Stimulated activated CD4-positive, alpha-beta T cell treated with anti-CD3 and anti-CD28 coated beads, Interleukin-1b, Interleukin-23, amount 100 ng/mL, for 1 hour (primary cell): ENCODE results near the gene ENDOV.
"Not testable (repeated sequence)": the region's sequence is repeated elsewhere in the genome, so short reads cannot be mapped to it uniquely, and the experiment has no call there.

ENCODE experiments used
- DNase-seq, 2 donors: peaks; one replicate each; pipeline ENCODE4 v3.0.0-alpha.2; 2020; ENCODE audit warnings: low read depth in 2 of 2

The ENDOV gene

GRCh38 chr17:80388601-80389000, 26.4 kb upstream of the ENDOV start:
- no peak for DNase-seq

DNA sequence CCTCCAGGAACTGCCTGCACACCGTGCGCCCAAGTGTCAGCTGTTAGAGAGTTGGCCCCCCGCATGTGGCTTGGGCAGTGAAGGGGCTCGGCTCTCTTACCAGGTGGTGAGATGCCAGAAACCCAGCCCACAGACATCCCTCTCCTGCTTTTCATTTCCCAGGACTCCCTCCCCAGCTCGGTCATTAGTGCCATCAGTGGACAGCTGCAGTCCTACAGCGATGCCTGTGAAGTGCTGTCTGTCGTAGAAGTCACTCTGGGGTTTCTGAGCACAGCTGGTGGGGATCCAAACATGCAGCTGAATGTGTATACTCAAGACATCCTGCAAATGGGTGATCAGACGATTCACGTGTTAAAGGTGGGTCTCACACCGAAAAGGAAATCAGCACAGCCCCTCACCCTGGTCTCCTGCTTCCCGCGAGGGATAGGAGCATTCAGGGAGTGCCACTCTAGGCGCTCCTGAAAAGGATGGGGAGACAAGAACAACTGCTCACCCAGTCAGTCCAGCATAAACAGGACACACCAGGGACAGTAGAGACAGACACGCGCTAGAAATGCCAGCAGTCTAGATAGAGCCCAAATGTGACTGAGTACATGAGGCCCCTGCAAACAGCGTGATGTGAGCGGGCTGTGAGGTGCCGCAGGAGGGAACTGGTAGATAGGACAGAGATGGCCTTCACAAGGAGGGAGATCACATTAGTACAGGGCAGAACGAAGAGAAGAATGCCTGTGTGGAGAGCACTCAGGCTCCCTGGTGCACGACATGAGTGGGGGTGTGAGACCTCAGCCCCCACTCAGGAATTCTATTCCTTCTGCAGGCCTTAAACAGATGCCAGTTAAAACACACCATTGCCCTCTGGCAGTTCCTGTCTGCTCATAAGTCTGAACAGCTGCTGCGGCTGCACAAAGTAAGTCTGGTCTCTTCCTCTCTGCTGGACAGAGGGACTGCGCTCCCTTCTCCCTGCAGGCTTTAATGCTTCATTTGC, 25.7 kb upstream of the ENDOV start:
- no peak for DNase-seq

- DNase-seq, result no peak
Measured at GRCh38 chr17:80393241-80393890, 21.6 kb upstream of the ENDOV start.

- no peak for DNase-seq
Measured at GRCh38 chr17:80393961-80394360, 21.0 kb upstream of the ENDOV start.

GRCh38 chr17:80394629-80395216, 20.2 kb upstream of the ENDOV start:
- no peak for DNase-seq

GRCh38 chr17:80395402-80396151, 19.4 kb upstream of the ENDOV start:
- no peak for DNase-seq

DNA sequence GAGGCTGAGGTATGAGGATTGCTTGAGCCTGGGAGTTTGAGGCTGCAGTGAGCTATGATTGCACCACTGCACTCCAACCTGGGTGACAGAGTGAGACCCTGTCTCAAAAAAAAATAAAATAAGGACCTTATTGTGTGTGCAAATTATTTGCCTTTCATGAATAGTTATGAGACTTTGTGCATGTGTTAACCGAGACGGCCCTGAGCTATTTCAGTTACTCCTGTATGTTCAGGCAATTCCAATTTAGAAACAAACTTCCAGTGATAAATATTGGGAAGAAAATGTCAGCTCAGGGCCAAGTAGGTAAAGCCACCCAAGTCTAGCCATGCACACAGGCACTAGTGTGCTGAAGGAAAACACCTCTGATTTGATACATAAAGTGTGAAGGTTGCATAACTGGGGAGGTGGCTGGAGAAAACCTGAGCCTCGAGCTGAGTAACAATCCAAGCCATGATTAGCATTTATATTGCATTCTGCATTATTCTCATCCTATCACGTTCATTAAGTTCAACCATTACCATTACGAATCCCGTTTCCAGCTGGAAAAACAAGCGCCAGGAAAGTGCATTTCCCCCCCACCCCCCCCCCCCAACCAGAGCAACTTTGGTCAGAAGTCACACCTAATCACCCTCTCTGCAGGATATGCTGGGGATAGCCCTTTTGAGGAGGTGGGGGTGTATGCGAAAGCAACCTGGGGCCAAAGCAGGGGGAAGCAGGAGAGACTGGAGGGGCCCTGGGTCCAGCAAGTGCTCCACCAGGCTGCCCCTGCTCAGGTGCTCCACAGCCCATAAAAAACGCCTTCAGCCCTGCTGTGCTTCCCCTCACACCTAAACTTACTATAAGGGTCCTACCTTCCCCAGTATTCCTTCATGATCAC, 18.6 kb upstream of the ENDOV start:
- DNase-seq, result no peak

DNA sequence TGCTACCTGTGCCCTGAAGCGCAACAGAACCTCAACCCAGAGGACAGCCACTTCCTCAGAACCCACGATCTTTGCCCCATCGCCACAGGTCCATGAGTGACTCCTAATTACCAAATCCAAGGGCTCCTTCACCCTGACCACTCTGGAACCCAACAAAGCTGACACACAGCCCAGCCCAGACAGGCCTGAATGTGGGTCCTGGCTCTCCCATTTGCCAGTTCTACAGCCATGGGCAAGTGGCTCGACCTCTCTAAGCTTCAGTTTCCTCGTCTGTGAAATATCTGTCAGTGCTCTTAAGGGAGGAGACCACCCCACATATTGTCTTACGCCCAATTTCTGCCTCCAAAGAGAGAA, 18.0 kb upstream of the ENDOV start:
- DNase-seq, result no peak

GRCh38 chr17:80397686-80398085, 17.3 kb upstream of the ENDOV start:
- no peak for DNase-seq

DNA sequence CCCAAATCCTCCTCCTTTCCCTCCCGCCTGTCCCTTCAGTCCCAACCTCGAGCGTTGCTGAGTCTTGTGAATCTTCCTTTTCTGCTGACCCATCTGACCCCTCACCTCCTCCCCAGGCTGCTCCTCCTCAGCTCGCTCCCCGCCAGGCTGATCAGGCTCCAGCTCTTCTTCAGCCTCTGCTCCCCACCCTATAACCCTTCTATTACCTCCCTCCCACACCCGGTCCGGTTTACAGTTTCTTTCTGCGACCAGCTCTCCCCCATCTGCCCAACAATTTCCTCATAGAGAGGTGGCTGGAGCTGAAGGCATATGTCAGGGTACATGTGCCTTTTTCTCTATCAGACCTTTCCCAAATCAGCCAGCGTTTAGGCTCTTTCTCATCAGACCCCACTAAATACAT, 13.9 kb upstream of the ENDOV start:
- not testable (repeated sequence) for DNase-seq

DNA sequence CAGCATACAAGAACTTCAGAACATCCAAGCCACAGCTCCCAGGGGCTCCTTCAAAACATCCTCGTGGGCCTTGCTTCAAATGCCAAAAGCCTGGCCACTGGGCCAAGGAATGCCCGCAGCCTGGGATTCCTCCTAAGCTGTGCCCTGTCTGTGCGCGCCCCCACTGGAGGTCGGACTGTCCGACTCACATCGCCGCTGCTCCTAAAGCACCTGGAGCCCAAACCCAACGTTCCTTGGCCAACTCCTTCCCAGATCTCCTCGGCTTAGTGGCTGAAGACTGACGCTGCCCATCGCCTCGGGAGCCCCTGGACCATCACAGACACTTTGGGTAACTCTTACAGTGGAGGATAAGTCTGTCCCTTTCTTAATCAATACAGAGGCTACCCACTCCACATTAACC, 12.9 kb upstream of the ENDOV start:
- not testable (repeated sequence) for DNase-seq

- DNase-seq, result no peak
Measured at GRCh38 chr17:80402959-80403358, 12.0 kb upstream of the ENDOV start.

DNA sequence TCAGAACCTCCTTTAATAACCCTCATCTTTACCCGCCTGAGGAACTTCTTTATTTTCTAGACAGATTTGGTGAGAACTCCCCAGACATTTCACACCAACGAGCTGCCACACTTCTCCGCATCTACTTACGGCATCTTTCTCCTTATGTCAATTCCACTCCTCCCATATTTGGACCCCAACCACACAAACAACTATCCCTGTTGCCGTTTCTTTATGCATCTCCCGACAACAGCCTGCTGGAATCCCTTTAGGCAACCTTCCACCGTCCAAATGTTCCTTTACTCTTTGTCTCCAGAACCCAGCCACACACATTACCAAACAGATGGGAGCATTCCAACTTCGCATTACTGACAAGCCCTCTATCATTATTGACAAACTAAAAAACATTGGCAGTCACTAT, 8.8 kb upstream of the ENDOV start:
- no peak for DNase-seq

DNA sequence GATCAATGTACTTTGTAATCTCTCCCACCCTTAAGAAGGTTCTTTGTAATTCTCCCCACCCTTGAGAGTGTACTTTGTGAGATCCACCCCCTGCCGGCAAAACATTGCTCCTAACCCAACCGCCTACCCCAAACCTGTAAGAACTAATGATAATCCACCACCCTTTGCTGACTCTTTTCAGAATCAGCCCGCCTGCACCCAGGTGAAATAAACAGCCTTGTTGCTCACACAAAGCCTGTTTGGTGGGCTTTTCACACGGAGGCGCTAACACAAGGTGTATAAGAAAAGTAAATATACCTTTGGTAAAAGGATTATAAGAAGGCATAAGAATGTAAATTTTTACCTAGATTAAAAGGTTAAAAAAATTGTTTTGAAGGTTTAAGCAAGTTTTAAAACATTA, 7.0 kb upstream of the ENDOV start:
- not testable (repeated sequence) for DNase-seq

DNA sequence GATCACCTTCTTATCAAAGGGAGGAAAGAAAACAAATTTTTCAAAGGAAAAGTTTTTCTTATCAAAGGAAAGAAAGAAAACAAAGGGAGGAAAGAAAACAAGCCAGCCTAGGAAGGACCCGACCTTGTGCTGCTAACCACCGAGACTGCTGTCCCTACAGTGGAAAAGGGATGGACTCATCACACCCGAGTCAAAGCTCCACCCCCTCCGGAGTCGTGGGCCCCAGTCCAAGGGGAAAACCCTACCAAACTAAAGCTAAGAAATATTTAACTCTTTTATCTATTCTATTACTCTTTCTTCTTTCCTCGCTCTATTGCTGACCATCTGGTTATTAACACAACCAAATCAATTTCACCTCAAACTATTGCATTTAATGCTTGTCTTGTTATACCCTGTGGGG, 6.1 kb upstream of the ENDOV start:
- no peak for DNase-seq

DNA sequence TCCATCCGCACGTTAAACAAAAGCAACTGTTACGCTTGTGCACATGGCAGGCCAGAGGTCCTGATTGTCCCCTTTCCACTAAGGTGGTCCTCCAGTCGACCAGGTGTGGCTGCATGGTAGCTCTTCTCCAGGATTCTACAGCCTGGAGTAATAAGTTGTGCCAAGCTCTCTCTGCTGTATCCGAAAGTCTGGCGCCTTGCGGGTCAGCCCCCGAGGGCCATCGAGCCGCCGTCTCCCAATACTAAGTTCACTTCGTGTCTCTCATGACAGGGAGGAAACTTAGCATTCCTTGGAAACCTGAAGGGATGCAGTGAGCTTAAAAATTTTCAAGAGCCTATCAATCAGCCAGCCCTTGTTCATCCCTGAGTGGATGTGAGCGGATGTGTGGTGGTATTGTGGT, 5.3 kb upstream of the ENDOV start:
- no peak for DNase-seq

DNA sequence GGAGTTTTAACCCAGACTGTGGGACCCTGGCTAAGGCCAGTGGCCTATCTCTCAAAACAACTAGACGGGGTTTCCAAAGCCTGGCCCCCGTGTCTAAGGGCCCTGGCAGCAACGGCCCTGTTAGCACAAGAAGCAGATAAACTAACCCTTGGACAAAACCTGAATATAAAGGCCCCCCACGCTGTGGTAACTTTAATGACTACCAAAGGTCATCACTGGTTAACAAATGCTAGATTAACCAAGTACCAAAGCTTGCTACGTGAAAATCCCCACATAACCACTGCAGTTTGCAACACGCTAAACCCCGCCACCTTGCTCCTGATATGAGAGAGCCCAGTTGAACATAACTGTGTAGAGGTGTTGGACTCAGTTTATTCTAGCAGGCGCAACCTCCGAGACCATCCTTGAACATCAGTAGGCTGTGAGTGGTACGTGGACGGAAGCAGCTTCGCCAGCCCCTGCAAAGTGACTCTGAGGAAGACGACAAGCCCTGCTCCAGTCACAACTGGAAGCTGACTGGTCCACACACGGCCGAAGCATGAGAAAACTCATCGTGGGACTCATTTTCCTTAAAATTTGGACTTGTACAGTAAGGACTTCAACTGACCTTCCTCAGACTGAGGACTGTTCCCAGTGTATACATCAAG, 4.4 kb upstream of the ENDOV start:
- not testable (repeated sequence) for DNase-seq

DNA sequence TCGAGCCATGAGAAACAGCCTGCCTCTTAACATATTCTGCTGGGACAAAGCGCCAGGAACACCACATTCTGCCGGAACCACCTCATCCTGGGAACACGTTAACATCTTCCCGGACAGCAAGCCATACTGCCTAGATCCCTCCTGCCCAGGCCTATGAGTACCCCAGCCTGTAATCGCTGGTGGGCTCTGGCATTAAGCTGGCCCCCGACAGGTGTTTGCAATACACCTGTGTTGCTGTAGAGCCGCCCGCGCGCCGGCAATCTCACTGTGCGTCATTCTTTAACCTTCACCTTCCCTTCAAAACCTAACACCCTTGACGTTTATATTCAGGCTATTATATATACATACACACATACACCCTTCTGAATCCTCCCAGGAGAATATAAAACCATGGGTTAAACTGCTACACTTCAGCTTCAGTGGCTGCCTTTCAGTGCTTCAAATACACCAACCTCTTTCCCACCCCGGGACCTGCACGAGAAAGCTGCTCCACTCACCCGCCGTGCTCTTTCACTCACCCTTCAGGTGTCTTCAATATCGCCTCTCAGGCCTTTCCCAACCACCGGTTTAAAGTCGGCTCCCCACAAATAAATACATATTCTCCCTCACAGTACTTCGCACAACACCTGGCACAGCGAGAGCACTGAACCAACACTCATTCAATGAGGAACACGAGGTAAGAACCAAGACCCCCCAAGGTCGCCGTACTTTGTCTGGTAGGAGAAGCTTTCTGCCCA, 1.0 kb upstream of the ENDOV start:
- DNase-seq, result no peak

DNA sequence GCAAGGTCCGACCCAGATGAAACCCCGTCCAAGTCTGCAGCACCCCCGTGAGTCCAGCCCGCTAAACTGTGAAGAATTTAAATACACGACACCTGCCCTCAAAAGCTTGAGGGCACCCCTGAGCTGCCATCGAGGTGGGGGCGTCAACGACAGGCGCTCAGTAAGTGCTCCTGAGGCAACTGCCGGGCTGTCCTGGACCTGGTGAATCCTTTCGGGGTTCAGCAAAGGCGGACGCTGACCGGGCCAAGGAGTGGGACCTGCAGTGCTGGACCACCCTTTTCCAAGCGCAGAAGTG, 512 bp upstream of the ENDOV start:
- DNase-seq, result no peak

- no peak for DNase-seq
Measured at GRCh38 chr17:80415626-80416137, 715 bp downstream of the ENDOV start.
